GM19023 (cell line): ENCODE data around the gene PI4K2A.

Experiments
- ATAC-seq: cut with Tn5 transposase; IDR thresholded peaks from one replicate; pipeline ENCODE4 v1.9.1; 2021; ENCODE audit warnings: mild to moderate bottlenecking, moderate library complexity; ENCODE audit not compliant: unreplicated experiment

The PI4K2A gene

DNA sequence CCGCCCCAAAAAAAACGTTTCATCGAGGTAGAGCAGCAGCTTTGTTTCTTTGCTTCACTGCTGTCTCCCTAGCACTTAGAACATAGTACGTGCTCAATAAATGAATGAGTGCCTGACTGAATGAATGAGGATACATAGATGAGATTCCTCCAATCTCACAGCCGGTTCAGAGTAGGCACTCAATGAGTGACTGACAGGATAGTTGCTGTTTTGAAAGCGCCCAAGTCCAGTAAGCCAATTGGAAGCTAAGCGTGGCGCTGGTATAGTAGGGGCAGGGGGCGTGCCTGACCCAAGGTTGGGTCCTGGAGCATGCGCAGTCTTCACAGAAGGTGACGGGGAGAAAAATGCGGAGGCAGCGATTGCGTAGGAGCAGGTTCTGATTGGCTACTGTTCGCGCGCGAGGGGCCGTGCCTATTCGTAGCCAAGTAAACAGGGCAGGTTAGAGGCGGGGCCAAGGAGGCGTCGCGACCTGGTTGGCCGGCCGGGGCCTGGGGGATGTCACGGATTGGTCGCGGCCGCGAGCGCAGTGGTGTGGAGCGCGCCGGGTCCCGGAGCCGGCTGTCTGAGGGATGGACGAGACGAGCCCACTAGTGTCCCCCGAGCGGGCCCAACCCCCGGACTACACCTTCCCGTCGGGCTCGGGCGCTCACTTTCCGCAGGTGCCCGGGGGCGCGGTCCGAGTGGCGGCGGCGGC is at the start of gene PI4K2A:
PI4K2A (plus strand) TSS at position 498 of the 694 bp plus-strand sequence; CDS start at position 570, 72 bp downstream.
- ATAC-seq: peak; percentile 99

DNA sequence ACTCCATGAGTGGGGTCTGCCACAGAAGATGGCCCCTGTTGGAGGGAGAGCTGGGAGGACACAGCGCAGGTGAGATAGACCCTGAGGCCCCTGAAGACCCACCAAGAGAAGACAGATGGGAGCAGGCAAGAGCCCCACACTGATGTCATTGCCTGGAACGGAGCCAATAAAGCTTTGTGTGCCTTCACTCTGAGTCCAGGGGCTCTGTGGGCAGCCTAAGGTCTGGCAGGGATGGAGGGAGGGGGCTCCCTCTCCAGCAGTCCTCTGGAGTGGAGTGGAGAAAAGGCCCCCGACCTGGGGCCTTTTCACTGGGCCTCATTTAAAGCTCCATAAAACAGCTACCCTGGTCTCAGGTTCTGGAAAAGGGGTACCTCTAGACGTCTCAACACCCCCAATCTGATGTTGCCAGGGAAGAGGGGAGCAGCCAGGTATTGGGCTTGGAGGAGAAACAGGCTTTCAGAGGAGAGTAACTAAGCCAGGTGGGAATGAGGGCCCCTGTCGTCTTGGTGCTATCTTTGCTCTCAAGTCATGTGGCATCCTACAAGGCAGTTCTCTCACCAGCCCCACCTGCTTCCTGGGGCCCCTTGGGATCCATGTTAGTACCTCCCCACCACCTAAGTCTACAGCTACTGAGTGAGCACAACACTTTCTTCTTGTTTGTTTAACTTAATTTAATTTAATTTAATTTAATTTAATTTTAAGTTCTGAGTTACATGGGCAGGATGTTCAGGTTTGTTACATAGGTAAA is 49.5 kb upstream of the PI4K2A start:
- no peak for ATAC-seq

DNA sequence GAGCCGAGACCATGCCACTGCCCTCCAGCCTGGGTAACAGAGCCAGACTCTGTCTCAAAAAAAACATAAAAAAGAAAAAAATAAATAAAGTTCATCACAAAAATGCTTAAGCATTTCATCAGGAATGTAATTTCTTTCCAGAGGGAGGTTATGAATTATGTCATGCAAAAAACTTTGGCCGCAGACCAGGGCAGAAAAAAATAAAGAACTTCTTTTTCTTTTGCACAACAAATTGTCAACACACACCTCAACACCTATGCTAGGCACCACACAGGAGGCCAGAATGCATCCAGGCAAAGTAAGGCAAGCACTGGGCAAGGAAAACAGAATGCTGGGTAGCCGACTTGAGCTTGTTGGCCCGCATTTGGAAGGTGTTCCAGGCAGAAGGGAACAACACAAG is 47.0 kb upstream of the PI4K2A start:
- ATAC-seq: no peak

DNA sequence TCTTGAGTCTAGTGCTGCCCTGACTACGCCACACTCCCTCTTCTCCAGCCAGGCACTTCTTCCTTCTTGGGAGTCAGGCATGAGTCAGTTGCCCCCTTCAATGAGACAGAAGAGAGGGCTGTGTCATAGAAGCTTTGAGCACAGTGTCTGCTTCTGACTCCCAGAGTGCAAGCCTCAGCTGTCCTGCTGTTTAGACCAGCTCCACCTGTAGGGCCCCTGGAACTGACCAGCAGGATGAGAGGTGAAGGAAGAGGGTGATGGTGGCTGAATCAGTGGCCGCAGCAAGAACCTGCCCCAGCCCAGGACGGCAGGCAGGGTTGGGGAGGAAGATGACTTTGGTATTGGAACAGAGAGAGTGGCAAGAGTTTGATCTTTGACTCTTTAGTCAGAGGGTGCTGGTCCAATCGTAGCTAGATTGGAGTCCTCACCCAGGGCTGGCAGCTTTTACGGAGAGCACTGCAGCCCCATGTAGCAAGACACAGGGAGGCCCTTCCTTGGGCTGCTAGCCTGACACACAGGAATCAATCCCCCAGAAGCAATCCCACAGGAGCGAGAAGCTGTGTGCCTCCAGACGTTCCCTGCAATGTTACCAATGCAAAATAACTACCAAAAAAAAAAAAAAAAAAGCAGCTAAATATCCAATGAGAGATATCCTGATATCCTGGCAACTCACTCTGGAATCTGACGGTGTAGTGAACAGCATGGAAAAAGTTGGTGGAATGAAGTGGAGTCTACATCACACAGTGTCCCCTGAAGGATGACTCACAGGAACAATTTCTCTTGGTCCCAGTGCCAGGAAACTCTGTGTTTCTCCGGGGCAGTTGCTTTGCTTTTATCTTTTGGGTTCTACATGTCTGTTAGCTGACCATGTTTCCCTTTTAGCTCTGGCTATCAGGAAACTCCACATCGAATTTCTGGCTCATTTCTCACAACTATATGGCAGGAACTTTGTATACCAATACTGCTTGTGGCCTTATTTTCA is 44.1 kb upstream of the PI4K2A start:
- no peak for ATAC-seq

DNA sequence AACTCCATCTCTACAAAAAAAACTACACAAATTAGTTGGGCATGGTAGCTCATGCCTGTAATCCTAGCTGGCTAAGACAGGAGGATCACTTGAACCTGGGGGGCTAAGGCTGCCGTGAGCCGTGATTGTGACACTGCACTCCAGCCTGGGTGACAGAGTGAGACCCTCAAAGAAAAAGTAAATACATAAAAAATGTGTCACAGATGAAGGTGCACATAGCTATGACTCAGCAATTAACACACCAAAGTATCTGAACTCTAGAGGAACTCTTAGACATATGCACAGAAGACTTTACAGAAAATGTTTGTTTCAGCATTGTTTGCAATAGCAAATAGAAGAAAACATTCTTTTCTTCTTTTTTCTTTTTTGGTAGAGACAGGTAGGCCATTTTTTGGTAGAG is 42.7 kb upstream of the PI4K2A start:
- no peak for ATAC-seq

DNA sequence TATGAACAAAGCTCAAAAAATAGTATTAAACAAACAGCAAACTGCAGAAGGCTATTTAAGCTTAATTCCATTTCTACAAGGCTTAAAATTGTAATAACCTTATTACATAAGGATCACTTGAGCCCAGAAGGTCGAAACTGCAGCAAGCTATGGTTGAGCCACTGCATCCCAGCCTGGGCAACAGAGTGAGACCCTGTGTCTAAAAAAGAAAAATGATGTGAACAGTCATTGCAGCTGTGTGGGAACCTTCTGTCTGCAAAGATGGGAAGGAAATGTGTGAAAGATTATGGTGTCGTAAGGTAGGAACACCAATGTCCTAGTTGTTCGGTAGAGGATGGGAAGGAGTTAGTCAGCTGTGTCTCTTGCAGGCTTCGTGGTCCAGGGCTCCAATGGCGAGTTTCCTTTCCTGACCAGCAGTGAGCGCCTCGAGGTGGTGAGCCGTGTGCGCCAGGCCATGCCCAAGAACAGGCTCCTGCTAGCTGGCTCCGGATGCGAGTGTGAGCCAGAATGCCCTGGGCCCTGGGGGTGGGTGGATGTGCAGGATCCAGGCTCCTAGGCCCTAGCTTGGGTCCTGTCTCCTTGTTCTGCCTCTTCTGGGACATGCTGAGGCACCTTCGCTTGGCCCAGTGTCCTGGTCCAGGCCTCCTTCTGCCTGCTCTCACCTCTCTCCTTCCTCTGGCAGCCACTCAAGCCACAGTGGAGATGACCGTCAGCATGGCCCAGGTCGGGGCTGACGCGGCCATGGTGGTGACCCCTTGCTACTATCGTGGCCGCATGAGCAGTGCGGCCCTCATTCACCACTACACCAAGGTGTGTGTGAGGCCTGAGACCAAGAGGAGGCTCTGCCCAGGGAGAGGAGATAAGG is 41.8 kb upstream of the PI4K2A start:
- ATAC-seq: no peak

DNA sequence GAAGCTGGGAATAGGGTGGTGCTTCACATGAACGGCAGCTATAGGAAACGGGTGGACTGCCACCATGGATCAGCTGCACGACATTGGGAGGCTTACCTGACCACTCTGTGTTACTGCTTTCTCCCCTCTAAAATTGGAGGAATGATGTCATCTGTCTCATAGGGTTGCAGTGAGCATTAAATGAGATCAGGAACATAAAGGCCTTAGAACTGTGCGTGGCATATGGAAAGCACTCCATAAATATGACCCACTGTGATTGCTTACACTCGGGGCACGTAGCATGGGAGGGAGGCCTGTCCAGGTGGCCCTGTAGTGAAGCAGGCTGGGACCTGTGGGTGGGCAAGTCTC is 41.2 kb upstream of the PI4K2A start:
- no peak for ATAC-seq

DNA sequence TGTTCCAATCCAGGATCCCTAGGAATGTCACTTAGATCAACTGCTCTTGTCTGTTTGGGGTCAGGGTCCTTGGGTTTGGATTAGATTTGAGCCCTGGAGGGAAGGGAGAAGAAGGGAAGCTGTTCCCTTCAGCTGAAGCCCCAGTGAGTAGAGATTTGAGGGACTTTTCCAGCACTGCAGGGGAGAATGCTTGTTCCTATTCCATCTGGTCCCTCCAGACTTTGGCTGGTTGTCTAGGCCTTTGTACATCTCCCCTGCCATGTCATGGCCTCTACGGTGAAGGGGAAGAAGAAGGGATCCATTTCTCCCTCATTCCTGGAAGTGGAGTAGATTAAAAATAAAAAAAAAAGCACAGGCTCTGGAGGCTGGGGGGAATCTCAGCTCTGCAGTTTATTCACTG is 39.9 kb upstream of the PI4K2A start:
- ATAC-seq: no peak

DNA sequence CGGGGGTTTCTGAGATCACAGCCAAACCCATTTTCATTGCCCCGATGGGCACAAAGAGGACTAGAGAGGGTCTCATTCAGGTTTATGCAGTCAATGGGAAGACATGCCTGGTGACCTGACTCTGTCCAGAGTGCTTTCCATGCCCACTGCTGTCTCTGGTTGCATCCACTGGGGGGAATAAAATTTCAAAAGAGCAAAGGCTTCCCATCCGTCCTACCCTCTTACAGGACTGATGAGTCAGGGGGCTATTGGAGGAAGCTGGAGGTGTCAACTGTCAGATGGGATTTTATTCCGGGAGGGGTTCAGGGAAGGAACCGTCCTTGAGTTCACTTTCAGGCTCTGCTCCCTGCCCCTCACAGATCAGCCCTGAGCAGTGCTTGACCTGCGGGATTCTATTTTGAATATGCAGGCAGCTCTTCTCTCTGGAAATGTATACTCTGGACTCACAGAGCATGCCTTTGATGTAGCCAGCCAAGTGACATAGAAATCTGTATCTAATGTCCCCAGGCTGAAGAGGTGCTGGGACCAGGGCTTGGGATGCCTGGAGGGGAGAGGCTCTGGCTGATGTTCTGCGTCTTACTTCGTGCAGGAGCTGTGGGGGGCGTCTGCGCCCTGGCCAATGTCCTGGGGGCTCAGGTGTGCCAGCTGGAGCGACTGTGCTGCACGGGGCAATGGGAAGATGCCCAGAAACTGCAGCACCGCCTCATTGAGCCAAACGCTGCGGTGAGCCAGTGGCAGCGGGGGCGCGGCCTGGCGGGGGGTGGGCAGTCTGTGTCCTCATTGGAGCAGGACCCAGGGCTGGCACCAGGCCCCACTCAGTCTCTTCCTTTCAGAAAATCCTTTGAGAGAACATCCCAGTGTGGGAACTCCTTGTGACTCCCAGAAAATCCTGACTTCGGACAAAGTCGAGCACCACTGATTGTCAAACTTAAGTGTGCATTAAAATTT is 38.9 kb upstream of the PI4K2A start:
- no peak for ATAC-seq

DNA sequence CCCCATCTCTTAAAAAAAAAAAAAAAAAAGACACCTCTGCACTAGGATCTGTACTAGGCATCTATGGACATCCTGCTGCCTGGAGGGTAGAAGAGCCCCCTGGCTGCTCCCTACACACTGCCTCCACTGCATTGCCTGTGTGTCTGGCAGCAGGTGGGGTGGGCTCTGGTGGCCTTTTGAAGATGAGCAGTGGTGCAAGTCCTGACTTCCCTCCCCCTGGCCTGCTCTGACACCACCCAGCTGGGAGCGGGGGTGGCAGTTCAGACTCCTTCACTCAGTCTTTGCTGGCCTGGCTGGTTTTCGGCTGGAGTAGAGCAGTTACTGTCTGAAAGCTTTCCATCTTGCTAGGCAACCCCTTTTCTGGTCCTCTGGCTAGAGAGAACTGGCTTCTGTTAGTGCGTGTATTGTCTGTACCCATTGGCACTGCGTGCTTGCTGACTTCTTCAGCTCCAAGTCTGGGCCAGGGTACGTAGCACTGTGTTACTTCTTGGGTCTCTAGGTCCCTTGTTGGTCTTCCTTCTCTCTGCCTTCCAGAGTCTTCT is 33.3 kb upstream of the PI4K2A start:
- ATAC-seq: no peak

DNA sequence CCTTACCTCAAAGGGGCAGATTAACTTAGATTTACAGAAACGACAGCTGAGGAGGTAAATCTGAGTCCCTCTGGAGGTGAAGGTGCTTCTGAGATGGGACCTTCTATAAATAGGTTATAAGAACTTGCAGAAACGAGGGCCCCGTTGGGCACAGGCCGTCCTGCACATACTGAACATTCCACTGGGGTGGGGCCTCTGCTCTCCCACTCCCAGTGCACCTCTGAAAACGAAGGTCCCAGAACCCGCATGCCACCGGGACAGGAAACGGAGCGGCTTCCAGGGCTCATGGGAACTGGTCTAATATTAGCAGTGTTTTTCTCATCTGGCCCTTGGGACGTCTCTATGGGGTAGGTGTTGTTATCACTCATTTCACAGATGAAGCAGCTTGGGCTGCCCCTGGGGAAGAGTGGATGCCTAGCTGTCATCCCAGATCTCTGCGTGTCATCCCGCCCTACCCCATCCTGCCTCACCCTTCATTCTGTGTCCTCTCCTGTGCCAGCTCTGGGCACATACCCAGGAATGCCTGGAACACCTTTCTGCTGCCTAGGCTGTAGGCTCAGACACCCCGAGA is 31.4 kb upstream of the PI4K2A start:
- no peak for ATAC-seq

DNA sequence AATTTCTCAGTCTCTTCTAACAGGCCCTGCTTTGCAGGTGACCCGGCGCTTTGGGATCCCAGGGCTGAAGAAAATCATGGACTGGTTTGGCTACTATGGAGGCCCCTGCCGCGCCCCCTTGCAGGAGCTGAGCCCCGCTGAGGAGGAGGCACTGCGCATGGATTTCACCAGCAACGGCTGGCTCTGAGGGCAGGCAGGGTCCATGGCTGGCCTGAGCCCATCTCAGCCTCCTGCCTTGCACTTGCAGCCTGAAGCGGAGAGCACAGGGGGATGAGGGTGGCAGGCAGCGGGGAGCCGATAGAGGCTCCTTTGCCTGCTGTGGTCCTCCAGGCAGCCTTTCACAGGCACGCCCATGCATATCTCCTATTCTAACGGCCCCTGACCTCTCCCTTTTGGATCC is 29.0 kb upstream of the PI4K2A start:
- ATAC-seq: no peak

DNA sequence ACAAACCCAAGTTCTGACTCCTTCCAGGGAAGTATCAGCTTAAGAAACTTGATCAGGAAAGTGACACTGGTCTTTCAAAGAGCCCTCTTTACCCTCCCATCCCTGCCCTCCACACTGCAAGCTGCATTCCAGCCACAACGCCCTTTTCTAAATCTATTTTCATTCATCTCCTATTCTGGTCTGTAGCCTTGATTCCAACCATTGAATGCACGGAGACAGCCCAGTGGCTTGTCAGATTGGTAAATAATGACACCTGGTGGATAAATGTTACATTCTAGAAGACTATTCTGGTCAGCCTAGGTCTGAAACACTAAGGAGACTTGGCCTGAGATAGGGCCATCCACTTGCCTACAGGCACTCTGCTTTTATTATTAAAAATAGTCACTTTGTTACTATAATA is 28.1 kb upstream of the PI4K2A start:
- ATAC-seq: no peak

DNA sequence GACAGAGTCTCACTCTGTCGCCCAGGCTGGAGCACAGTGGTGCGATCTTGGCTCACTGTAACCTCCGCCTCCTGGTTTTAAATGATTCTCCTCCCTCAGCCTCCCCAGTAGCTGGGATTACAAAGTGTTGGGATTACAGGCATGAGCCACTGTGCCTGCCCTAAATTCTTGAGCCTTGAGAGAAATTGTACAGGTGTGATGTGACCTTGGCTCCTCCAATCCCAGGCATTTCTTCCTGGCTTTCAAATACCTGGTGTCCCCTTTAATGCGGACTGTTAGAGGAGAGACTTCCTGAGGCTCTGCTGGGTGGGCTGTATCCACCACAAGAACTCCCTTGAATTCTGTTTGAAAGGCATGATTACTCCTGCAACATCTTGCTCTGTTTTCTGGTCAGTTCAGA is 22.2 kb upstream of the PI4K2A start:
- ATAC-seq: no peak

DNA sequence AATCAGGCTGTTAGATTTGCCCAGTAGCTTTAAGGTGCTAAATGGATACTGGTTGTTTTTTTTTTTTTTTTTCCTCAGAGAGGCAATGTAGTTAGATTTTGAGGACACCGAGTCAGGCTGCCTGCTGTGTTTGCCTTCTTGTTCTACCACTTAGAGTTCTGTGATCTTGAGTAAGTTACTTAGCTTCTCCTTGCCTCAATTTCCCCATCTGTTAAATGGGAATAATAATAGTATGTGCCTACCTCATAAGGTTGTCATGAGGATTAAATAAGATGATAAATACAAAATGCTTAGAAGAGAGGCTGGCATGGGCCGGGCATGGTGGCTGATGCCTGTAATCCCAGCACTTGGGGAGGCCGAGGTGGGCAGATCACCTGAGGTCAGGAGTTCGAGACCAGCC is 21.7 kb upstream of the PI4K2A start:
- no peak for ATAC-seq

DNA sequence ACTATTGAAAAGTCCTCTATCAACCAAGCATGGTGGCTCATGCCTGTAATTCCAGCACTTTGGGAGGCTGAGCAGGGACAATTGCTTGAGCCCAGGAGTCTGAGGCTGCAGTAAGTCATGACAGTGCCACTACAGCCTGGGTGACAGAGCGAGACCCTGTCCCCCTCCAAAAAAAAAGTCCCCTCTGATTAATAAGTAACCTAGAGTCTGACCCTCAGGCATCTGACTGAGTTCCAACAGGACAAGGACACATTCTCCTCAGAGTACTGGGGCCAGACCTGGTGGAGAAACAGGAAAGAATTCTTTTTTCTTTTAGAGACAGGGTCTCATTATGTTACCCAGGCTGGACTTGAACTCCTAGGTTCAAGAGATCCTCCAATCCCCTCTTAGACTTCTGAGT is 17.2 kb upstream of the PI4K2A start:
- no peak for ATAC-seq

DNA sequence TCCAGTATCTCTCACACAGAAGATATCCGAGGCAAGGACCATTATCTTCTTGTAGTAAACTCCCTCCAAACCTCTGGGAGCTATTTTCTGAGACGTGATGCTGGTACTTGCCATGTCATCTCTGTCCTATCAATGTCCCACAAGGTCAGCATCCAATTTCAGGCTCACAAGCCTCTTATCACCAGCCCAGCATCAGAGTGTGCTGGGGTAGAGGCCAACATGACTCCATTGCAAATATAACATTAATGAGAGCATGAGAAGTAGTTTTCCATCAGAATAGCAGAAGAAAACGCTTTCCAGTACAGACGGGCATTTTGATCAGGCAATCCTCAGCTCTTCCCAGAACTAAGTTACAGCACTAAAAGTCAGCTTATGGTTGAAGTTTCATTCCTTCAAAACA is 12.7 kb upstream of the PI4K2A start:
- ATAC-seq: no peak

DNA sequence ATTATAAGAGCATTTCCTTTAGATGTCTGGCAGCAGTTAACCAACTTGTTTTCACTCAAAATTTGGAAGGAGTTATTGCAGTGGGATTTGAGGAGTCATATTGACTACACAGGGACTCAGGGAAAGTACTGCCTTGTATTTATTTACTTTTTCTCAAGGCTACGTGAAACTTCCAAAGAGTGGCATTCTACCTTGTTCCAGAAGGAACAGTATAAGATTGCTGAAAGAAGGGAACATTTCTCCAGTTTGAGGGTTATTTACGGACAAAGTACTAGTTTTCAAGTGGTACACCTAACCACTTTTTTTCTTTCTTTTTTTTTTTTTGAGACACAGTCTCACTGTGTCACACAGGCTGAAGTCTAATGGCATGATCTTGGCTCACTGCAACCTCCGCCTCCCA is 12.2 kb upstream of the PI4K2A start:
- no peak for ATAC-seq

DNA sequence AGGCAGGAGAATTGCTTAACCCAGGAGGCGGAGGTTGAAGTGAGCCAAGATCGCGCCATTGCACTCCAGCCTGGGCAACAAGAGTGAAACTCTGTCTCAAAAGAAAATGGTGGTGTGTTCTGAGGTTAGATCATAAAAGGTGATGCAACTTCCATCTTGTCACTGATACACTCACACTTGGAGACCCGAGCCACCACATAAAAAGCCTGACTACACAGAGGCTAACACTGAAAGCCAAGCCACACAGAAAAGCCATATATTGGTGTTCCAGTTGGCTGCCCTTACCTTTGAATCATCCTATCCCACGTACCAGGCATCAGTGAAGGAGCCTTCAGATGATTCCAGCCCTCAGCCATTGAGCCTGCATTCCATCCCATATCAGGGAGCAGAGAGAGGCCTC is 11.2 kb upstream of the PI4K2A start:
- no peak for ATAC-seq
